Inflammatory macrophage treated with lipopolysaccharide for 1 hour (primary cell): Measurements from ENCODE around the gene CDC42EP1.

Experiments used
- DNase-seq, 2 donors: peaks; one replicate each; pipeline ENCODE4 v3.0.0-alpha.2; 2020 to 2022

Gene CDC42EP1

DNA sequence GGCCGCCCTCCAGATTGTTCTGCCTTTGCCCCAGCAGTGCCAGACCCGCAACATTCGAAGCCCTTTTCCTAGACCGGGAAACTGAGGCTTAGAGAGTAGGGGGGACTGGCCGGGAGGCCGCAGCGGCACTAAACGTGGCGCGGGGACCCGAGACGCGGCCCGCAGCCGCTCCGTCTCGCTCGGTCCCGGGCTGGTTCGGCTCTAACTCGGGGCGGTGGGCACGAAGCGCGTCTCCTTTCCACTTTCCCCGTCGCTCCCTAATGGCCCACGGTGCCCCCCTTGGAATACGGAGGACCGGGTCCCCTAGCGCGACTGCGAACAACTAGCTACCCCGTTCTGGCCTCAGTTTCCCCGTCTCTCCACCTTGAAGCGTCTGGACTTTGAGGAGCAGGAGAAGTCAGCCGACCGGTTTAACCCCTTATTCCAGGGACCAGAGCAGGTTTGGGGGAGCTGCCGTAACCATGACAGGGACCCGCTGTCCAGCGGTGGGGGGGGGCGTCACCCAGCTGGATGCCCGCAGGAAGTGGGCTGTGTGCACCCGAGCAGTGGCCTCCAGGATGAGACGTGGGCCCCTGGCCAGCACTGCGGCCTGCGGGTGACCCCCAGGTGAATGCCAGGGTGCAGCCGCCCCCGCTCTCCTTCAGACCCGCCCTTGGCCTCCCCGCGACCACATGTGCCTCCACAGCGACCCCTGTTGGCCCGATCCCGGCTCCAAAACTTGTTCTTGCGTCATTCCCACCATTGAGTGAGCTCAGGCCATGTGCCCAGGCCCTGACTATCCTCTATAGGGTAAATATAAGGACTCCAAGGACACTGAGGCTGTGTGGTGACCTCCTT, 1.1 kb downstream of the CDC42EP1 start:
- peak; percentile 78 to 97 for DNase-seq

DNA sequence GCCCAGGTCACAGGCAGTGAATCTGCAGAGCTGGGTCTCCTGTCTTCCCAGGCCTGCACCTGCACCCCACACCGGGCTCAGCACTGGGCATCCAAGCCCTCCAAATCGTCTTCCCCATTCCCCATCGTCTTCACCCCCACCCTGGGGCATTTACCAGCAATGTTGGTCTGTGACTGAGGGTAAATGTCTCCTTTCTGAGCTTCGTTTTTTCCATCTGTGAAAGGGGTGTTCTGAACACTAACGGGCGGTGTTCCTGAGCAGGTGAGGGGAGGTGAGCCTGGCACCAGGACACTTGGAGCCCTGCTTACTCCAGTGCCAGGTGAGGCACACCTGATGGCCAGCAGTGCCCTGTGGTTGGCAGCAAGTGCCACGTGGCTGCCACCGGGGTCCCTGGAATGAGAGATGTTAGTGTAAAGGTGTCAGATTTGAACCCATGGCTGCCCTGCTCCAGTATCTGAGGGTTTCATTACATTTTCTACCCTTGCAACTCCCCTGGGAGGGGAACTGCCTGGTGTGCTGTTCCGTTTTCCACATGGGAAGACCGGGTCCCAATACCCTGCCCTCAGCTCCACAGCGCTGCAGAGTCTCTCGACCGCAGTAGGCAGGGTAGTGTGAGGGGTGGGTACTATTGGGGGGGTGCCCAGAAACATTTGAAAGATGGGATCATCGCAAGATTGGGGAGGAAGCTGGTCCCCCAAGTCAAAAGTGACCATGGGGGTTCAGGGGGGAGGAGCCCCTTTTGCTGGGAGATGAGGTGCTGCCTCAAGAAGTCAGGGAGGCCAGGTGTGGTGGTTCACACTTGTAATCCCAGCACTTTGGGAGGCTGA, 2.0 kb downstream of the CDC42EP1 start:
- DNase-seq: no peak

GRCh38 chr22:37563153-37564081, 3.1 kb downstream of the CDC42EP1 start:
- peak; percentile 80 to 86 for DNase-seq

- DNase-seq: no peak
Observed at GRCh38 chr22:37564111-37564711, 3.9 kb downstream of the CDC42EP1 start.

GRCh38 chr22:37565830-37566229, 5.5 kb downstream of the CDC42EP1 start:
- DNase-seq: no peak

DNA sequence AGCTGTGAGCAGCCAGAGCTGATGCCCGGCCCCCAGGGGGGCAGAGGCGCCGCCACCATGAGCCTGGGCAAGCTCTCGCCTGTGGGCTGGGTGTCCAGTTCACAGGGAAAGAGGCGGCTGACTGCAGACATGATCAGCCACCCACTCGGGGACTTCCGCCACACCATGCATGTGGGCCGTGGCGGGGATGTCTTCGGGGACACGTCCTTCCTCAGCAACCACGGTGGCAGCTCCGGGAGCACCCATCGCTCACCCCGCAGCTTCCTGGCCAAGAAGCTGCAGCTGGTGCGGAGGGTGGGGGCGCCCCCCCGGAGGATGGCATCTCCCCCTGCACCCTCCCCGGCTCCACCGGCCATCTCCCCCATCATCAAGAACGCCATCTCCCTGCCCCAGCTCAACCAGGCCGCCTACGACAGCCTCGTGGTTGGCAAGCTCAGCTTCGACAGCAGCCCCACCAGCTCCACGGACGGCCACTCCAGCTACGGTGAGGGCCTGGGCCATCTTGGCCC, 6.1 kb downstream of the CDC42EP1 start:
- DNase-seq: peak; percentile 78 to 89

GRCh38 chr22:37566903-37567798, 6.9 kb downstream of the CDC42EP1 start:
- peak; percentile 56 to 85 for DNase-seq

GRCh38 chr22:37568012-37568411, 7.7 kb downstream of the CDC42EP1 start:
- DNase-seq: no peak

DNA sequence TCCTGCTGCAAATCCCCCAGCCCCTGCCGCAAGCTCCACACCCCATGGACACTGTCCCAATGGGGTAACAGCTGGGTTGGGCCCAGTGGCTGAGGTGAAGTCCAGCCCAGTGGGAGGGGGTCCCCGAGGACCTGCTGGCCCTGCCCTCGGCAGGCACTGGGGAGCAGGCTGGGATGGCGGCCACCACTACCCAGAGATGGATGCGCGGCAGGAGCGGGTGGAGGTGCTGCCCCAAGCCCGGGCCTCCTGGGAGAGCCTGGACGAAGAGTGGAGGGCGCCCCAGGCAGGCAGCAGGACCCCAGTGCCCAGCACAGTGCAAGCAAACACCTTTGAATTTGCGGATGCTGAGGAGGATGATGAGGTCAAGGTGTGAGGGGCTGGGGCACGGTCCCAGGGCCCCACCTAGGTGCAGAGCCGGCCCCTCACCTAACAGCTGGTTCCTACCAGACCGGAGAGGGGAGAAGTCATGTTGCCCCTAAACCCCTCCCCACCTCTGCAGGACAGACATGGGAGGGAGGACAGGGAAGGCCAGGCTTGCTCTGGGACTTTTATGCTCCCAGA, 8.2 kb downstream of the CDC42EP1 start:
- no peak for DNase-seq

GRCh38 chr22:37569009-37569920, 9.0 kb downstream of the CDC42EP1 start:
- no peak for DNase-seq

- DNase-seq: no peak
Observed at GRCh38 chr22:37569921-37570660, 9.8 kb downstream of the CDC42EP1 start.

DNA sequence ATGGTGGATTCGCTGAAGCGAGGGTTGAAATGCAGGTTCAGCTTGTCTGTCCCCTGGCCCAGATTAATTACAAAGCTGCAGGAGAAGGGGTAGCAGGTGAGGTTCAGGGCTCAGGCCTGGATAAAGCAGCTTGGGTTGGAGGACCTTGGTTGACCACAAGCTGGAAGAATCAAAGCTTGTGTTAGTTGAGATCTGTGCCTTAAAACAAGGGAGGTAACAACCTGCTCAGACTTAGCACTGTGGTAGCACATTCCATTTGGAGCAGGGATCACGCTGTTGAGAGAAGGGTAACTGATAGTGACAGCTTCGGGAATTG, 10.3 kb downstream of the CDC42EP1 start:
- DNase-seq: no peak

DNA sequence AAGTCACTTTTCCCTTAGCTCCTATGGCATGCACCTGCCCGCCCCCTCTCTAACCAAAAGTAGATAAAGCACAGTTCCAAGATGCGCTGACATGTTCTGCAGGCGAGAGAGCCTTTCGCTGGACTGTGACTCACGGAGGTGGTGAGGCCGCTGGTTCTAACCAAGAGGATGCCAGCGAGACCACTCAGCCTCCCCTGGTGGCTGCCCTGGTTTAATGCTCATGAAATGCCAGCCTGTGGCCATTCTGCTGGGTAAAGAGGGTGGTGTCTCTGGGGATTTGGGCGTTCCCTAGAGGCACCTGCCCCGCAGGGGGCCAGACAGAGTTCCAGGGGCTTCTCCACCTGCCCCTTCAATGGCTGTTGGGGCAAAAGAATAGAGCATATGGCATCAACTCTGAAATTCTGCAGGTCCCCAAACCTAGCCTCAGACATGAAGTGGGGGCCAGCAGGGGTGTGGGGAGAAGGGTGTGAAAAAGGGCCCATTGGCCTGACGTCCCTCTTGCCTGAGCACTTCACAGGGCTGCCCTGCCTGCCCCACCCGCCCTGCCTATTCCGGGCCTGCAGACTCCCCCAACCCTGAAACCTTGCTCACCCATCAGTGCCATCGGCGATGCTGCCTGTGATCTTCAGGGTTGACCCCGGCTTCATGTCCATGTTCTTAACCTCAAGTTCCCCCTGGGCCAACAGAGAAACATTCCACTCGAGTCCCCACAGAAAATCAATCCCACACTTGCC, 11.1 kb downstream of the CDC42EP1 start:
- no peak for DNase-seq

DNA sequence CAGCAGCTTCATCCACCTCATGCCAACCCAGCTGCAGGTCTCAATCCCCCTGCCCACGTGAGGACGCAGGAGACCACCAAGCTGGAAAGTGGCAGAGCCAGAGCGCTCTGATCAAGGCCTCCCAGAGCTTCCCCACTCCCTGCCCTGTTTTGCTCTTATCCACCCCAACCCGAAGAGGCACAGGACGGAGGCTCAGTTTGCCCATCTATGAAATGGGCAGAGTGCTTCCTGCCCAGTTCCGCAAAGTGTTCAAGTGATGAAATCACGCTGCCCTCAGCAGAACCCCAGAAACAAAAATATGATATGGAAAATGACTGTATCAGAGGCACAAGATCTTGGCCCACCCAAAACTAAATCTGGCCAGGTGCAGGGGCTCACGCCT, 11.7 kb downstream of the CDC42EP1 start:
- DNase-seq: no peak

DNA sequence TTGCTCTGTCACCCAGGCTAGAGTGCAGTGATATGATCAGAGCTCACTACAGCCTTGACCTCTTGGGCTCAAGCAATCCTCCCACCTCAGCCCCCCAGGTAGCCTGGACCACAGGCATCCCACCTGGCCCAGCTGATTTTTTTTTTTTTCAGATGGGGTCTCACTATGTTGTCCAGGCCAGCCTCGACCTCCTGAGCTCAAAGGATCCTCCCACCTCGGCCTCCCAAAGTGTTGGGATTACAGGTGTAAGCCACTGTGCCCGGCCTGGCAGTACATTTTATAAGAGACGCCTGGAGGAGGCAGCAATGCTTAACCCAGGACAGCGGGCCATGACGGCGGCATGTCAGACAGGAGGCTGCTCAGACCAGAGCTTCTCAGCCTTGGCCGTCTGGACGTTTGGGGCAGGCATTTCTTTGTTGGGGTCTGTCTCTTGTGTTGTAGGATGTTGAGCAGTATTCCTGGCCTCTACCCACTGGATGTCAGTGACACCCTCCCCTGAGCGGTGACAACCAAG, 15.3 kb downstream of the CDC42EP1 start:
- no peak for DNase-seq

GRCh38 chr22:37578002-37578401, 17.7 kb downstream of the CDC42EP1 start:
- peak in 1 of 2 donors; percentile 78 for DNase-seq

DNA sequence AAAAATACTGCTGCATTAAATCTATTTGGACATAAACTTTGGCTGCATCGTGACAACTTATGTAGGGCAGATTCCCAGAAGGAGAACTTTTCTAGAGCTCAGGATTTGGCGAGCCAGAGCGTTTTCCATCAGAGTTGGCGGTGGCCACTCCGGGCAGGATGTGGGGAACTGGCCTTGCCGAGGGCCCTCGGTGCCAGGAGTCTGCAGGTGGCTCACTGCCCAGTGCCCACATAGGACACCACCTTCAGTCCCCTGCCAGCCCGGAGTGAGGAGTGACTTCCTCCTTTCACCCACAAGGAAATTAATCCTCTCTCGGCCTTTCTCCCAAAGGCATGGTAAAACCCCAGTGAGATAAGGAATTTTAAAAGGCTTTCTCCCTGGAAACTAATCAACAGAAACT, 21.2 kb downstream of the CDC42EP1 start:
- no peak for DNase-seq

DNA sequence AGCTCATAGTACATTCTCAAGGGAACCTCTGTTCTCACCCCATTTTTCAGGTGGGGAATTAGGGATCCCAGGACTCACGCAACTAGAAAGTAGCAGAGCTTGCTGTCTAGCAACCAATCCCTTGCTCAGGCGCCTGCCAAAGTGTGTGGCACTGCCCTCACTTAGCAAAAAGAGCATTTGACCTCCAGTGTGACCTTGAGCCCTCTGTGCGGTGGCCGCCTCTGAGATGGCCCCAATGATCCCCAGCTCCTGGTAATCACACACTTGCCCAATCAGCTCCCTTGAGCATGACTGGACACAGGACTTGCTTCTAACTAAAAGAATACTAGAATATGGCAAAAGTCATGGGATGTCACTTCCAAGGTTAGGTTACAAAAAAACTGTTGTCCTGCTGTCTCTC, 22.2 kb downstream of the CDC42EP1 start:
- peak in 1 of 2 donors; percentile 47 for DNase-seq
